Trophoblast cell (in vitro differentiated cells and primary cell): ENCODE measurements around the gene ZNF337.
"Not testable (repeated sequence)": the region's sequence is repeated elsewhere in the genome, so short reads cannot be mapped to it uniquely, and the experiment has no call there.

ENCODE experiments used
- DNase-seq, 2 donors: peaks; one replicate each; pipeline ENCODE4 v3.0.0-alpha.2; 2016
- H2AFZ ChIP-seq: 2 replicates; pipeline ENCODE4 v1.6.1; 2013; ENCODE audit warnings: low read length, moderate library complexity, mild to moderate bottlenecking; ENCODE audit not compliant: insufficient read depth, poor library complexity
- H2AK5ac ChIP-seq: 2 replicates; pipeline ENCODE4 v1.6.1; 2013; ENCODE audit warnings: mild to moderate bottlenecking, low read length
- H2BK120ac ChIP-seq: 2 replicates; pipeline ENCODE4 v1.6.1; 2013; ENCODE audit warnings: low read length, mild to moderate bottlenecking, moderate library complexity; ENCODE audit not compliant: insufficient read depth, poor library complexity
- H2BK12ac ChIP-seq: 2 replicates; pipeline ENCODE4 v1.6.1; 2013; ENCODE audit warnings: mild to moderate bottlenecking, low read length, moderate library complexity
- H2BK5ac ChIP-seq: 2 replicates; pipeline ENCODE4 v1.6.1; 2013; ENCODE audit warnings: low read length, low read depth, moderate library complexity, mild to moderate bottlenecking; ENCODE audit not compliant: poor library complexity
- H3K14ac ChIP-seq: 2 replicates; pipeline ENCODE4 v1.6.1; 2013; ENCODE audit warnings: mild to moderate bottlenecking, low read length
- H3K18ac ChIP-seq: 2 replicates; pipeline ENCODE4 v1.6.1; 2013; ENCODE audit warnings: mild to moderate bottlenecking, low read length
- H3K23ac ChIP-seq: 2 replicates; pipeline ENCODE4 v1.6.1; 2013; ENCODE audit warnings: low read length
- H3K27ac ChIP-seq: 2 replicates; pipeline ENCODE4 v1.5.1; 2013; ENCODE audit warnings: low read depth, mild to moderate bottlenecking, inconsistent platforms, low read length, moderate library complexity
- H3K27me3 ChIP-seq: 2 replicates; pipeline ENCODE4 v1.6.1; 2013; ENCODE audit warnings: inconsistent platforms, mild to moderate bottlenecking, low read length, moderate library complexity; ENCODE audit not compliant: insufficient read depth
- H3K36me3 ChIP-seq, 2 experiments: 1 replicate in 1 of 2; 2 replicates in 1 of 2; pipeline ENCODE4 v1.6.1; 2013; ENCODE audit warnings: low read length in 2 of 2, mild to moderate bottlenecking in 2 of 2, moderate library complexity in 1 of 2; ENCODE audit not compliant: insufficient read depth in 2 of 2, control insufficient read depth in 1 of 2
- H3K4ac ChIP-seq: 2 replicates; pipeline ENCODE4 v1.6.1; 2013; ENCODE audit warnings: low read depth, mild to moderate bottlenecking, low read length, moderate library complexity
- H3K4me1 ChIP-seq, 2 experiments: 1 replicate in 1 of 2; 2 replicates in 1 of 2; pipeline ENCODE4 v1.6.1; 2013; ENCODE audit warnings: low read length in 2 of 2, mild to moderate bottlenecking in 2 of 2, moderate library complexity in 1 of 2; ENCODE audit not compliant: insufficient read depth in 2 of 2, control insufficient read depth in 1 of 2
- H3K4me2 ChIP-seq: 2 replicates; pipeline ENCODE4 v1.6.1; 2013; ENCODE audit warnings: inconsistent platforms, mild to moderate bottlenecking, low read length, moderate library complexity
- H3K4me3 ChIP-seq: 2 replicates; pipeline ENCODE4 v1.5.1; 2013; ENCODE audit warnings: mild to moderate bottlenecking, low read depth, low read length, inconsistent platforms
- H3K79me1 ChIP-seq: one replicate; pipeline ENCODE4 v1.6.1; 2013; ENCODE audit warnings: low read length
- H3K79me2 ChIP-seq: 2 replicates; pipeline ENCODE4 v1.6.1; 2013; ENCODE audit warnings: low read length, mild to moderate bottlenecking; ENCODE audit not compliant: control insufficient read depth, insufficient read depth, poor library complexity
- H3K9ac ChIP-seq: 2 replicates; pipeline ENCODE4 v1.6.1; 2013; ENCODE audit warnings: mild to moderate bottlenecking, low read length
- H3K9me3 ChIP-seq: 2 replicates; pipeline ENCODE4 v1.6.1; 2013; ENCODE audit warnings: low read depth, mild to moderate bottlenecking, control low read depth, inconsistent platforms, low read length; ENCODE audit not compliant: insufficient read depth
- H4K12ac ChIP-seq: 2 replicates; pipeline ENCODE4 v1.6.1; 2013; ENCODE audit warnings: low read depth, mild to moderate bottlenecking, low read length, moderate library complexity
- H4K8ac ChIP-seq: 2 replicates; pipeline ENCODE4 v1.6.1; 2013; ENCODE audit warnings: low read depth, mild to moderate bottlenecking, low read length, moderate library complexity
- H4K91ac ChIP-seq: one replicate; pipeline ENCODE4 v1.6.1; 2013; ENCODE audit warnings: low read depth, mild to moderate bottlenecking, low read length, moderate library complexity
- WGBS: extraction: QIAGEN DNeasy Blood & Tissue Kit; methylation state at CpG from one replicate; pipeline ENCODE4 v1.1.7; 2013; ENCODE audit warnings: missing lambda C conversion rate; ENCODE audit not compliant: insufficient read length, insufficient coverage; ENCODE audit errors: extremely low coverage; 5-methylcytosine and 5-hydroxymethylcytosine counted together

The ZNF337 gene

GRCh38 chr20:25704303-25704702 lies 7.7 kb upstream of the ZNF337 start:
- H4K12ac ChIP-seq, H3K18ac ChIP-seq, H2BK12ac ChIP-seq, H2BK120ac ChIP-seq, H3K27ac ChIP-seq, H3K4ac ChIP-seq, H4K91ac ChIP-seq, H4K8ac ChIP-seq, DNase-seq, H3K4me2 ChIP-seq, H3K4me3 ChIP-seq, H3K79me2 ChIP-seq, H3K23ac ChIP-seq, H2BK5ac ChIP-seq, H2AFZ ChIP-seq, H3K36me3 ChIP-seq, H3K4me1 ChIP-seq, H3K27me3 ChIP-seq, H3K9ac ChIP-seq, H3K79me1 ChIP-seq, H3K14ac ChIP-seq, H3K9me3 ChIP-seq, H2AK5ac ChIP-seq: not testable (repeated sequence)
- WGBS = no CpG with 5 or more reads among the region's 2 CpGs

GRCh38 chr20:25700835-25701234 lies 4.2 kb upstream of the ZNF337 start:
- H3K36me3 ChIP-seq, H2BK12ac ChIP-seq, H3K4me1 ChIP-seq, H2AK5ac ChIP-seq, H3K9me3 ChIP-seq, H3K27me3 ChIP-seq, DNase-seq, H2AFZ ChIP-seq, H2BK120ac ChIP-seq, H3K18ac ChIP-seq, H3K23ac ChIP-seq, H3K14ac ChIP-seq, H4K91ac ChIP-seq, H4K8ac ChIP-seq, H3K4me3 ChIP-seq, H3K9ac ChIP-seq, H3K4me2 ChIP-seq, H3K27ac ChIP-seq, H4K12ac ChIP-seq, H3K4ac ChIP-seq, H3K79me1 ChIP-seq, H2BK5ac ChIP-seq, H3K79me2 ChIP-seq: not testable (repeated sequence)
- no CpG with 5 or more reads among the region's 2 CpGs for WGBS

GRCh38 chr20:25699914-25700313 lies 3.3 kb upstream of the ZNF337 start:
- H3K4me3 ChIP-seq = no peak overlapping the region
- no peak overlapping the region for H2BK120ac ChIP-seq
- H3K9ac ChIP-seq = no peak overlapping the region
- H4K12ac ChIP-seq = no peak overlapping the region
- H4K91ac ChIP-seq = no peak overlapping the region
- no peaks in the 10 kb centered on the region for H3K27me3 ChIP-seq
- H3K79me1 ChIP-seq = peaks cover 9% of the 10 kb centered on the region
- no peak overlapping the region for H2BK5ac ChIP-seq
- H3K14ac ChIP-seq = no peak overlapping the region
- H4K8ac ChIP-seq = no peak overlapping the region
- no peak overlapping the region for H2BK12ac ChIP-seq
- H3K23ac ChIP-seq = no peak overlapping the region
- peaks cover 0 to 3% of the 10 kb centered on the region in 2 experiments for H3K4me1 ChIP-seq
- H3K79me2 ChIP-seq = peaks cover 8% of the 10 kb centered on the region
- no peak overlapping the region for H2AK5ac ChIP-seq
- no peak overlapping the region for H3K4ac ChIP-seq
- no CpG with 5 or more reads among the region's 1 CpG for WGBS
- no peaks in the 10 kb centered on the region for H3K36me3 ChIP-seq
- no peak for DNase-seq
- no peaks in the 10 kb centered on the region for H3K9me3 ChIP-seq
- no peak overlapping the region for H3K4me2 ChIP-seq
- H2AFZ ChIP-seq = no peak overlapping the region
- no peak overlapping the region for H3K18ac ChIP-seq
- H3K27ac ChIP-seq = no peak overlapping the region

GRCh38 chr20:25697132-25697446 lies 436 bp upstream of the ZNF337 start:
- Histone ChIP-seq H2AFZ (peak overlapping the region; percentile 75), H4K91ac (no peak overlapping the region), H3K4me2 (peak overlapping the region; percentile 85), H3K27ac (no peak overlapping the region), H3K4me3 (peak overlapping the region; percentile 52), H3K4ac (no peak overlapping the region), H3K79me1 (peaks cover 9% of the 10 kb centered on the region), H2BK12ac (no peak overlapping the region), H3K36me3 (no peaks in the 10 kb centered on the region), H3K9me3 (no peaks in the 10 kb centered on the region), H2BK5ac (no peak overlapping the region), H4K8ac (no peak overlapping the region), H3K14ac (no peak overlapping the region), H2AK5ac (no peak overlapping the region), H4K12ac (no peak overlapping the region), H3K9ac (no peak overlapping the region), H3K79me2 (peaks cover 8% of the 10 kb centered on the region), H3K23ac (no peak overlapping the region), H2BK120ac (no peak overlapping the region), H3K18ac (no peak overlapping the region), H3K4me1 (peaks cover 0 to 3% of the 10 kb centered on the region in 2 experiments), H3K27me3 (no peaks in the 10 kb centered on the region)
- no peak for DNase-seq
- no CpG with 5 or more reads among the region's 3 CpGs for WGBS
